K562 (cell line): ENCODE results near the gene ZNF385C. TPM values are rescaled to one million over a fixed set of nuclear protein-coding genes. Genes with fewer than 3 reads are reported as not detected.

Source experiments
- ATAC-seq: fragments of 200-7000 bp; cut with Tn5 transposase; 3 replicates; pipeline ENCODE4 v1.9.1; 2020; ENCODE audit warnings: moderate library complexity
- BruUV-seq: library from RNA; stranded (reverse); fragments of 400-500 nt; replicated peaks from 2 replicates; lab custom pipeline; 2021; lab: Mats Ljungman, UMichigan
- CTCF ChIA-PET: fragments of 300-600 bp; formaldehyde crosslinking; extraction: SDS; loops from one replicate; lab custom pipeline; 2021; ENCODE audit warnings: low intra/inter-chr PET ratio; lab: Yijun Ruan, JAX
- POLR2A ChIA-PET: fragments of 300-600, 350-650 bp; sonication (Branson Sonifier 250); formaldehyde crosslinking; extraction: SDS; loops from one replicate; lab custom pipeline; 2021; ENCODE audit warnings: antibody characterized with exemption, inconsistent platforms; lab: Yijun Ruan, JAX
- DNase-seq, 4 experiments: peaks; one replicate each; pipeline versions ENCODE4 v3.0.0 to v3.0.0-alpha.2; 2011 to 2018; ENCODE audit warnings: low spot score in 3 of 4, mixed read lengths in 3 of 4; ENCODE audit errors: extremely low read depth in 1 of 4
- FAIRE-seq: peaks from 2 replicates; lab custom pipeline; 2011; peaks lifted over from hg19 to GRCh38; lab: Jason Lieb, UNC
- H2AFZ ChIP-seq: 2 replicates; pipeline ENCODE4 v1.6.0; 2011; ENCODE audit warnings: low read depth, low read length, control low read depth, inconsistent platforms
- H3K27ac ChIP-seq: fragments of 200-600 bp; 3 replicates; pipeline ENCODE4 v1.8.0; 2011; ENCODE audit warnings: low read depth, mild to moderate bottlenecking, control low read depth, inconsistent platforms, low read length, moderate library complexity, mixed read lengths; ENCODE audit errors: extremely low read depth
- H3K27me3 ChIP-seq, 2 experiments: fragments of 300-600 bp in 1 of 2; 2 replicates in 1 of 2; 3 replicates in 1 of 2; pipeline versions ENCODE4 v1.6.0 to v1.8.0; 2011; ENCODE audit warnings: inconsistent platforms in 2 of 2, low read length in 2 of 2, mild to moderate bottlenecking in 1 of 2, mixed read lengths in 1 of 2, moderate library complexity in 1 of 2; ENCODE audit not compliant: control insufficient read depth in 2 of 2, insufficient read depth in 2 of 2
- H3K36me3 ChIP-seq: fragments of 300-600 bp; 3 replicates; pipeline ENCODE4 v1.8.0; 2011; ENCODE audit warnings: mild to moderate bottlenecking, low read length, inconsistent platforms; ENCODE audit not compliant: control insufficient read depth, insufficient read depth
- H3K4me1 ChIP-seq, 2 experiments: fragments of 200-600 bp in 1 of 2; replicated peaks in 1 of 2; 2 replicates in 1 of 2; 3 replicates in 1 of 2; pipeline versions ENCODE4 v1.5.1 to v1.8.0; 2011; ENCODE audit warnings: inconsistent platforms in 2 of 2, low read length in 2 of 2, mild to moderate bottlenecking in 1 of 2, mixed read lengths in 1 of 2, moderate library complexity in 1 of 2; ENCODE audit not compliant: control insufficient read depth in 2 of 2, insufficient read depth in 2 of 2
- H3K4me2 ChIP-seq: 2 replicates; pipeline ENCODE4 v1.6.1; 2011; ENCODE audit warnings: low read length, control low read depth, inconsistent platforms, mixed read lengths; ENCODE audit not compliant: insufficient read depth
- H3K4me3 ChIP-seq: fragments of 200-600 bp; sonication (generic), shearing (Covaris generic); 2 replicates; pipeline ENCODE4 v1.5.1; 2016; ENCODE audit warnings: control low read depth, inconsistent platforms
- H3K79me2 ChIP-seq: fragments of 200-600 bp; 3 replicates; pipeline ENCODE4 v1.8.0; 2011; ENCODE audit warnings: low read length, inconsistent platforms; ENCODE audit not compliant: control insufficient read depth, insufficient read depth
- H3K9ac ChIP-seq, 2 experiments: 2 replicates each; pipeline versions ENCODE4 v1.6.0 to v1.6.1; 2011; ENCODE audit warnings: low read depth in 2 of 2, low read length in 2 of 2, control low read depth in 1 of 2, inconsistent platforms in 1 of 2, mild to moderate bottlenecking in 1 of 2, mixed read lengths in 1 of 2; ENCODE audit not compliant: insufficient read depth in 1 of 2
- H3K9me1 ChIP-seq: one replicate; pipeline ENCODE4 v1.6.0; 2011; ENCODE audit warnings: inconsistent platforms, mild to moderate bottlenecking, low read length, moderate library complexity; ENCODE audit not compliant: control insufficient read depth, insufficient read depth
- H3K9me3 ChIP-seq: replicated peaks from 2 replicates; pipeline ENCODE4 v1.5.1; 2011; ENCODE audit warnings: low read depth, low read length, inconsistent platforms; ENCODE audit not compliant: control insufficient read depth, insufficient read depth
- H4K20me1 ChIP-seq: replicated peaks from 2 replicates; pipeline ENCODE4 v1.6.1; 2011; ENCODE audit warnings: low read length, inconsistent platforms, mixed read lengths; ENCODE audit not compliant: control insufficient read depth, insufficient read depth
- CEBPG ChIP-seq, 3 experiments: fragments of 200-800 bp in 1 of 3; sonication (Bioruptor generic) in 1 of 3; sonication (generic) in 1 of 3; formaldehyde crosslinking in 1 of 3; IDR thresholded peaks in 2 of 3; conservative IDR thresholded peaks in 1 of 3; 2 replicates each; pipeline versions ENCODE4 v1.6.1 to v1.8.0; 2016 to 2022; ENCODE audit warnings: missing compliant biosample characterization in 2 of 3, missing genetic modification characterization in 2 of 3, mild to moderate bottlenecking in 1 of 3, missing genetic modification reagents in 1 of 3
- RBBP5 ChIP-seq: fragments of 200-600 bp; sonication (generic); IDR thresholded peaks from 2 replicates; pipeline ENCODE4 v1.6.1; 2012; ENCODE audit warnings: borderline replicate concordance, mild to moderate bottlenecking, low read length, control low read depth, inconsistent platforms; ENCODE audit not compliant: insufficient read depth, poor library complexity, severe bottlenecking
- ZBTB11 ChIP-seq, 3 experiments: fragments of 200-800 bp in 1 of 3; fragments of 250-450 bp in 1 of 3; fragments of 450-650 bp in 1 of 3; sonication (Bioruptor Pico) in 1 of 3; sonication (Bioruptor generic) in 1 of 3; formaldehyde crosslinking in 1 of 3; IDR thresholded peaks; 2 replicates each; pipeline versions ENCODE4 v1.6.1 to v1.8.0; 2016 to 2022; ENCODE audit warnings: mild to moderate bottlenecking in 2 of 3, missing genetic modification characterization in 2 of 3, missing compliant biosample characterization in 1 of 3, moderate library complexity in 1 of 3
- WGBS: fragments of 100-300 bp; shearing (Covaris generic); methylation state at CpG from one replicate; pipeline ENCODE4 v1.1.6; 2016; ENCODE audit warnings: low coverage, mixed read lengths; ENCODE audit not compliant: insufficient coverage; ENCODE audit errors: missing lambda C conversion rate; 5-methylcytosine and 5-hydroxymethylcytosine counted together
- in situ Hi-C: fragments of 300-500 bp; cut with MboI; formaldehyde crosslinking; loops from 4 replicates; pipeline ENCODE4 v1.15.0; 2018; ENCODE audit warnings: inconsistent platforms, mixed read lengths
- intact Hi-C: fragments of 100-400 bp; cut with micrococcal nuclease; formaldehyde crosslinking; loops from 2 replicates; pipeline ENCODE4 v1.14.2; 2022
- polyA plus RNA-seq, 8 experiments: library from polyadenylated mRNA; depleted of rRNA in 4 of 8; stranded (reverse) in 5 of 8; unstranded in 3 of 8; fragments of >200 nt; fragmentation: Nextera tagmentation in 2 of 8; fragmentation: Illumina TruSeq in 1 of 8; extraction: Ambion mirVana in 2 of 8; extraction: Trizol in 1 of 8; gene quantifications; 2 replicates each; pipeline versions ENCODE4 v1.2.1 to v1.2.3, GENCODE V29; 2011 to 2014; ENCODE audit warnings: inconsistent platforms in 1 of 8, missing spikeins in 1 of 8
- total RNA-seq, 7 experiments: library from RNA; depleted of rRNA in 6 of 7; stranded (reverse); fragments of >200 nt in 6 of 7; fragmentation: Illumina TruSeq in 2 of 7; extraction: Trizol in 2 of 7; gene quantifications; 2 replicates each; pipeline versions ENCODE4 v1.2.1 to v1.2.3, GENCODE V29; 2011 to 2021; ENCODE audit warnings: low replicate concordance in 1 of 7

The ZNF385C gene
- total and polyA plus RNA-seq, 9 of the 15 experiments (the other 6 are each of a cell fraction or from before 2014, with no cell fraction given) = 0.03 to 0.35 (median 0.18) TPM; not detected in 1

- Histone ChIP-seq H3K9me3 (no peaks in the 10 kb centered on the region), H2AFZ (no peak overlapping the region), H3K27me3 (no peaks in the 10 kb centered on the region), H3K9me1 (peaks cover 9% of the 10 kb centered on the region), H3K4me1 (peaks cover 9 to 11% of the 10 kb centered on the region in 2 experiments; a peak in 3 of 5 replicates), H3K9ac (no peak overlapping the region), H4K20me1 (peaks cover 9% of the 10 kb centered on the region; the same call in 1 of the 2 replicates), H3K4me2 (no peak overlapping the region), H3K4me3 (no peak overlapping the region), H3K79me2 (peaks cover 84% of the 10 kb centered on the region)
- 87% methylated on average over 6 of the region's 6 CpGs for WGBS
- DNase-seq (no peak), FAIRE-seq (no peak), ATAC-seq (no peak)
- intact Hi-C loops (no loop called here), in situ Hi-C loops (no loop called here)
- POLR2A ChIA-PET = interaction anchor here (0.9 to 1.2 kb wide), 4 partner anchors 16 to 109 kb away, joined by 3 to 4 read pairs (median 4); partner anchors contain the start of gene KCNH4
- no TSS peak for BruUV-seq
- CTCF ChIA-PET = no interaction called here
- TF ChIP-seq RBBP5 (no peak), ZBTB11 (CRISPR knock-in tag; IDR thresholded peaks at IDR 0.05) (peak in 1 of 3 experiments; percentile 5; a peak in 1 of 6 replicates), CEBPG (CRISPR knock-in tag; IDR thresholded peaks at IDR 0.05) (no peak), CEBPG (tag; conservative IDR thresholded peaks at IDR 0.05 in 1 of 2, IDR thresholded peaks at IDR 0.05 in 1 of 2) (peak in 1 of 2 experiments; percentile 47; a peak in 2 of 4 replicates)
- TF ChIP-seq, all 486 proteins: peak for 2
- Histone ChIP-seq H3K27ac (peak overlapping the region; percentile 34; the same call in 1 of the 3 replicates), H3K36me3 (peaks cover 85% of the 10 kb centered on the region)
Observed at GRCh38 chr17:42135151-42135550, 36.9 kb upstream of the ZNF385C start.
